ENCODE measurements around the gene CFHR5. TPM values are rescaled to one million over a fixed set of nuclear protein-coding genes. Genes with fewer than 3 reads are reported as not detected.

CFHR5 gene
- total and polyA plus RNA-seq, 12 donors = not detected

- intact Hi-C loops (cut with DNase I) = no loop called here
- Histone ChIP-seq H3K27ac (no peak overlapping the region), H3K4me3 (no peak overlapping the region), H3K4me1 (replicated peaks in 1 of 2) (no peaks in the 10 kb centered on the region), H3K27me3 (no peaks in the 10 kb centered on the region), H3K9me3 (replicated peaks in 1 of 3) (no peaks in the 10 kb centered on the region), H3K36me3 (replicated peaks in 1 of 2) (no peaks in the 10 kb centered on the region)
- no peak for DNase-seq
- TF ChIP-seq POLR2A (IDR thresholded peaks at IDR 0.05) (no peak), CTCF (IDR thresholded peaks at IDR 0.05) (no peak)
- WGBS, 4 donors = 53 to 69% (median 65%) methylated on average over 2 of the region's 2 CpGs
Observed at GRCh38 chr1:196993916-196994315, 16.6 kb downstream of the CFHR5 start.

GRCh38 chr1:196997423-196997822 lies 20.1 kb downstream of the CFHR5 start:
- no peak overlapping the region for H3K27ac ChIP-seq
- H3K27me3 ChIP-seq = no peaks in the 10 kb centered on the region
- 45 to 70% (median 67%) methylated on average over 1 of the region's 1 CpG for WGBS, 4 donors
- no peaks in the 10 kb centered on the region for H3K9me3 ChIP-seq (replicated peaks in 1 of 3)
- H3K4me1 ChIP-seq (replicated peaks in 1 of 2) = no peaks in the 10 kb centered on the region
- TF ChIP-seq POLR2A (IDR thresholded peaks at IDR 0.05) (no peak), CTCF (IDR thresholded peaks at IDR 0.05) (no peak)
- intact Hi-C loops (cut with DNase I) = no loop called here
- DNase-seq = no peak
- no peak overlapping the region for H3K4me3 ChIP-seq
- no peaks in the 10 kb centered on the region for H3K36me3 ChIP-seq (replicated peaks in 1 of 2)

GRCh38 chr1:197001828-197002227 lies 24.5 kb downstream of the CFHR5 start:
- intact Hi-C loops (cut with DNase I) = no loop called here
- 58 to 86% (median 73%) methylated on average over 2 of the region's 2 CpGs for WGBS, 4 donors

GRCh38 chr1:197003132-197003531 lies 25.8 kb downstream of the CFHR5 start:
- no peak overlapping the region for H3K27ac ChIP-seq
- H3K4me3 ChIP-seq = no peak overlapping the region
- no peaks in the 10 kb centered on the region for H3K4me1 ChIP-seq (replicated peaks in 1 of 2)
- H3K27me3 ChIP-seq = no peaks in the 10 kb centered on the region
- DNase-seq = no peak
- intact Hi-C loops (cut with DNase I) = no loop called here
- no peaks in the 10 kb centered on the region for H3K9me3 ChIP-seq (replicated peaks in 1 of 3)
- H3K36me3 ChIP-seq (replicated peaks in 1 of 2) = no peaks in the 10 kb centered on the region
- 60 to 69% (median 67%) methylated on average over 2 of the region's 2 CpGs for WGBS, 4 donors
- TF ChIP-seq CTCF (IDR thresholded peaks at IDR 0.05) (no peak), POLR2A (IDR thresholded peaks at IDR 0.05) (no peak)

More at GRCh38 chr1:197001828-197002227, 24.5 kb downstream of the CFHR5 start:
- Histone ChIP-seq H3K27ac (no peak overlapping the region), H3K9me3 (replicated peaks in 1 of 3) (no peaks in the 10 kb centered on the region), H3K36me3 (replicated peaks in 1 of 2) (no peaks in the 10 kb centered on the region), H3K27me3 (no peaks in the 10 kb centered on the region), H3K4me3 (no peak overlapping the region), H3K4me1 (replicated peaks in 1 of 2) (no peaks in the 10 kb centered on the region)
- TF ChIP-seq POLR2A (IDR thresholded peaks at IDR 0.05) (no peak), CTCF (IDR thresholded peaks at IDR 0.05) (no peak)
- no peak for DNase-seq

All from adrenal gland (tissue), 12 donors.